Measurements from ENCODE around the gene ARMC10.
"Not testable (repeated sequence)": the region's sequence is repeated elsewhere in the genome, so short reads cannot be mapped to it uniquely, and the experiment has no call there.

ARMC10 gene

GRCh38 chr7:103048833-103049232, 26.1 kb upstream of the ARMC10 start:
- peak; percentile 26 for DNase-seq (ENCODE audit: low read depth)

DNA sequence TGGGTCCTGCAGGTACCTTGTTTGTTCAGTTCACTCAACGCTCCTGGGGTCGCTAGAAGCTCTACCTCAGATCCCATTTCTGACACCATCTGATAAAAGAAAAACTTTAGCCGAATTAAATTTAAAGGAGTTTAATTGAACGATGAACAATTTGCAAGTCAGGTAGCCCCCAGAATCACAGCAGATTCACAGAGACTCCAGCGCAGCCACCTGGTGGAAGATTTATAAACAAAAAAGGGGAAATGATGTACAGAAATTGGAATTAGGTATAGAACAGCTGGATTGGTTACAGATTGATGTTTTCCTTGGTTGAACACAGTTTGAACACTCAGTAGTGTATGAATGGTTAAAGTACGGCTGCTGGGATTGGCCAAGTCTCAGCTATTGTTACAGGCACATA, 23.4 kb upstream of the ARMC10 start:
- no peak for TF ChIP-seq CTCF (conservative IDR thresholded peaks at IDR 0.05; ENCODE audit: low read depth, low read length)
- no peak overlapping the region for H3K4me3 ChIP-seq (ENCODE audit: low read depth, low read length)
- no peak for DNase-seq (ENCODE audit: low read depth)

More at GRCh38 chr7:103048833-103049232, 26.1 kb upstream of the ARMC10 start:
- no peak overlapping the region for H3K4me3 ChIP-seq (ENCODE audit: low read depth, low read length)
- TF ChIP-seq CTCF (conservative IDR thresholded peaks at IDR 0.05; ENCODE audit: low read depth, low read length) = no peak

GRCh38 chr7:103056006-103056405, 18.9 kb upstream of the ARMC10 start:
- DNase-seq (ENCODE audit: low read depth); H3K4me3 ChIP-seq (ENCODE audit: low read depth, low read length): not testable (repeated sequence)

DNA sequence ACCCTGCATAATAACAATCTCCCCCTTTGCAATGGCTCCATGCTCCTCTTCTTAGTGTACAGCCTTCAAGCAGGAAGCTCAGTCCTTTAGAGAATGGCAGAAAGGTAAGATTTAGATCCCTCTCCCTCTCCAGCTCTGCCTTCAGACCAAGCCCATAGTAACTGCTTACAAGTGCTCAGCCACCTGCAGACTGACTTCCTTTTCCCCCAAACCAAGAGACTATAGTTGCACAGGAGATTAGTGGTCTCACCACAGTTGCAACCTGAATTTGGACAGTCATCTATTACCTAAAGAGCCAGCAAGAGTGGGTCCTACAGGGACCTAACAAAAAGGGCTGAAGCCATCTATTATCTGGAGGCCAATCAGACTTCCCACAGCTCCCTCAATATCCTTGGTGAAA, 16.8 kb upstream of the ARMC10 start:
- TF ChIP-seq CTCF (conservative IDR thresholded peaks at IDR 0.05; ENCODE audit: low read depth, low read length) = no peak
- no peak for DNase-seq (ENCODE audit: low read depth)
- no peak overlapping the region for H3K4me3 ChIP-seq (ENCODE audit: low read depth, low read length)

DNA sequence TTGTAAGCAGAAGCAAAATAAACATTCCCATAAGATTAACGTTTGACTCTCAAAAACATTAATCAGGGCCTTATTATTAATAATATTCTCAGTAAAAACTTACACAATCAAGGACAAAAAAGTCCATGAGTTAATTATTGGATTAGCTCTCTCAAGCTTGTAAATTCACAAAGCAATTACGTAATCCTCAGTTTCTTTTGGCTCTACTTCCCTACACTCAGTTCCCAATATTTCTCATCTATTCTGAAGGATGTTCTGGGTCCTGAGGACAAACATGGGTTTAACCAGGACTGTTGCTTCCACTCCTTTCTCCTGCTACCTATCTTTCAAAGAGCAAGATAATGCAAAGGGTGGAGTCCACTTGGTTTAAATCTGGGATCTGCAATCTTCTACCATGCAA, 15.5 kb upstream of the ARMC10 start:
- H3K4me3 ChIP-seq (ENCODE audit: low read depth, low read length) = no peak overlapping the region
- DNase-seq (ENCODE audit: low read depth) = peak; percentile 7
- TF ChIP-seq CTCF (conservative IDR thresholded peaks at IDR 0.05; ENCODE audit: low read depth, low read length) = no peak

- peak; percentile 17 for TF ChIP-seq CTCF (conservative IDR thresholded peaks at IDR 0.05; ENCODE audit: low read depth, low read length)
- H3K4me3 ChIP-seq (ENCODE audit: low read depth, low read length) = no peak overlapping the region
- DNase-seq (ENCODE audit: low read depth) = no peak
These were observed 11.0 kb upstream of the ARMC10 start for GRCh38 chr7:103063895-103064294.

- peak; percentile 42 for DNase-seq (ENCODE audit: low read depth)
- no peak overlapping the region for H3K4me3 ChIP-seq (ENCODE audit: low read depth, low read length)
- TF ChIP-seq CTCF (conservative IDR thresholded peaks at IDR 0.05; ENCODE audit: low read depth, low read length) = peak; percentile 70
These were observed 9.3 kb upstream of the ARMC10 start for GRCh38 chr7:103065667-103066066.
